Activated CD4-positive, alpha-beta T cell treated with anti-CD3 and anti-CD28 coated beads, Interleukin-2, amount 50 U/mL, for 48 hours (primary cell): ENCODE results near the gene CDH4.

Source experiments
- DNase-seq, 2 experiments: peaks; one replicate each; pipeline ENCODE4 v3.0.0-alpha.2; 2020

CDH4 gene

GRCh38 chr20:61505508-61505907 lies 253.4 kb downstream of the CDH4 start:
- no peak for DNase-seq

GRCh38 chr20:61507778-61508177 lies 255.7 kb downstream of the CDH4 start:
- DNase-seq = no peak

DNA sequence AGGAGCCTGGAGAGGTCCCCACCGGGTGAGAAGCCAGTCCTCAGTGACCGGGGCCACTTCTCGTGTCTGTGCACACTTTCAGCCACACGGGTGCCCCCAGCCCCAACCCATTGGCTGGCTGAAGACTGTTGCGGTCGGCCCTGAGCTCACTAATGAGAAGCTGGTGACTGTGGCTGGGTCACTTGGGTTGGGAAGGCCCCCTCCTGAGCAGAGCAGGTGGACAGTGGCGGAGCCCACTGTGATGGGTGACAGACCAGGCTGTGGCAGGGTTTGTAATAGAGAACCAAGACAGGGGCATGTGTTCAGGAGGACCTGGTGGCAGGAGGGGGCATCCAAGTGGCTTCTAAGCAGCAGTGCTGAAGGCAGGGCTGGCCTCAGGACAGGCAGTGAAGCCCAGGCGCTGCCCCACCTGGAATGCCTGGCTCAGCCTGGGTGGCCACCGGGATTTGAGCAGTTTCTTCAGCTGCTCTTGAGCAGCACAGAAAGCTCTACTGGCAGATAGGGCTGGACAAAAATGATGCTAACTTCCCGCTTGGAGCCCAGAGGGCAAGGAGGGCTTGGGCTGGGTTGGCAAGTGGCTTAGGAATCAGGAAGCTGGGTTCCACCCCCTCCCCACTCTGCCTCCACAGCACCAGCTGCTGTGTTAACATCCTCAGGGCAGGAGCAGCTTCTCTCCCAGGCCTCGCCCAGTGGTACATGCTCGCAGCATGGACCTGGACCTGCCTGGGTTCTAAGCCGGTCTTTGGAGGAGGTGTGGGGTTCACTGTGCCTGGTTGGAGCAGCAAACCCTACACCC lies 256.4 kb downstream of the CDH4 start:
- DNase-seq = no peak

- peak in 1 of 2 experiments; percentile 8 for DNase-seq
These were observed 258.8 kb downstream of the CDH4 start for GRCh38 chr20:61510778-61511330.

- no peak for DNase-seq
These were observed 260.4 kb downstream of the CDH4 start for GRCh38 chr20:61512475-61512874.

- no peak for DNase-seq
These were observed 261.3 kb downstream of the CDH4 start for GRCh38 chr20:61513124-61514017.

GRCh38 chr20:61514018-61514365 lies 261.9 kb downstream of the CDH4 start:
- DNase-seq = no peak

DNA sequence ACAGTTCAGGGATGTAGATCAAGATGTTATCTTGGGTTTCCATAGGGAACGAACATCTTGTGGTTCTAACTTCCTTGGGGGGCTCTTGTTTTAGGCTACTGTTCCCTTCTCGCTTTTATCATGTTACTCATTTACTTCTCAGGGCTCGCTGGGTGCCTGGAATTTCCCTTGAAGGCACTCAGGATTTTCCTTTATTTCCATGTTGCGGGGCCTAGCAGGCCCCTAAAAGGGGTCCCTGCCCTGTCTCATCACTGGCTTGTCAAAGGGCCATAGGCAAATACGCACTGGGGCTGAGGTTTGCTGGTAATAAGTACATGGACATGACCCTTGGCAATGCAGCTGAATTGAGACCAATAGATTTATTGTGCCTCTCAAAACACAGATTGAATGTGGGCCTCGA lies 262.3 kb downstream of the CDH4 start:
- no peak for DNase-seq

- DNase-seq = no peak
These were observed 262.9 kb downstream of the CDH4 start for GRCh38 chr20:61514805-61515505.

- no peak for DNase-seq
These were observed 263.9 kb downstream of the CDH4 start for GRCh38 chr20:61515922-61516321.

DNA sequence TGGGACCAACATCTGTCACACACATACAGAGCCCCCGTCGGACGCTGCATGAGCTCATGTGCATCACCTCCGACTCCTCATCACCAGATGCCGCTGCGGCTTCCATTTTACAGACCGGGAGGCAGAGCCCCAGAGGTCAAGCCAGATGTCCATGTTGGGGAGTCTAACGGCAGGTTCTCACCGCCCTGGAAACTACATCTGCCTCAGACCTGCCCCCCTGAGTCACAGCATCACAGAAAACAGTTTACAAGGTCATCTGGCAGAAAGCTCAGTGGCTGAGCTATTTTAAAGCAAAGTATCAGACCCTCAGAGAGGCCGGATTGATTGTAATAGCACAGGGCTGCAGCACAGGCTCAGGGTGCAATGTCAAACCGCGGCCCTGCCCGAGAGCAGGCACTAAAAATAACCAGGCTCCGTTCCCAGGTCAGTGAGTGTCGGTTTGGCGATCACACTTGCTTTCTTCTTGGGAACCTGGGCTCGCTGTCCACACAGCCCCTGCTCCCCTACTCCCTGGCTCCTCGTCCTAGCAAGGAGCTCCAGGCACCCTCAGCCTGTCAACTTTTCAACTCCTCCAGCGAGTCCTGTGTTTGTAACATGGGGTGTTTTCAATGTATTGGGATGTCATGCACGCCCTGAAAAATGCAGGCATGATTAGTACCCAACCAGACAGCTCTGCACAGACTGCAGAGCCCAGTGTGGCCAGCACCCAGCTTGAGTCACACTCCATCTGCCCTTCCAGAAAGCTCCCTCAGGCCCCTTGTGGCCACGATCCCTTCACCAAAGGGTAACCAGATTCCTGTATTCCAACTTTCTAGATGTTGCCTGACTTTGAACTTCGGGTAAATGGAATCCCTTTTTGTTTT lies 264.5 kb downstream of the CDH4 start:
- DNase-seq = no peak

DNA sequence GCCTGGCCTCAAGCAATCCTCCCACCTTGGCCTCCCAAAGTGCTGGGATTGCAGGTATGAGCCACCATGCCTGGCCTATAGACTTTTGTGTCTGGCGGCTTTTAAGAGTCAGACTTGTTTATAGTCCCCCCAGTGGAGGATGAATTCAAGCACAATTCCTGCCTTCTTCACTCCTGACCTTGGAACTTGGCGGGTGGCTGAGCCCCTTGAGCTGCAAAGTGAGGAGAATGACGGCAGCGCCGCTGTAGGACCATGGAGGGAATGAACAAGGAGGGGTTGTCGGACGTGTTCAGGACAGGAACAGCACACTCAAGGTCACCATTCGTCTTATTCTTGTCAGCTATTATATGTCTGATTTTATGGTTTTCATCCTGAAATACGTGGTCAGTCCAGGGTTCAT lies 265.4 kb downstream of the CDH4 start:
- no peak for DNase-seq

DNA sequence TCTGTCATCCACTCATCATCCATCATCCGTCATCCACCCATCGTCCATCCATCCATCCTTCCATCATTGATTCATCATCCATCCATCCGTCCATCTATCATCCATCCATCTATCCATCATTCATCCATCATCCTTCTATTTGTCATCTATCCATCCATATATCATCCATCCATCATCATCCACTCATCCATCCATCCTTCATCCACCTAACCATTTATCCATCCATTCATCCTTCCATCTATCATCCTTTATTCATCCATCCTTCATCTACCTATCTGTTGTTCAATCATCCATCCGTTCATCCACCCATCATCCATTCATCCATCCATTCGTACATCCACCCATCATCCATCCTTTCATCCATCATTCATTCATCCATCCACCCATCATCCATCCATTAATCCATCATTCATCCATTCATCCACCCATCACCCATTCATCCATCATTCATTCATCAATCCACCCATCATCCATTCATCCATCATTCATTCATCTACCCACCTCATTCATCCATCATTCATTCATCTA lies 266.4 kb downstream of the CDH4 start:
- DNase-seq = no peak

GRCh38 chr20:61519488-61519887 lies 267.4 kb downstream of the CDH4 start:
- no peak for DNase-seq

DNA sequence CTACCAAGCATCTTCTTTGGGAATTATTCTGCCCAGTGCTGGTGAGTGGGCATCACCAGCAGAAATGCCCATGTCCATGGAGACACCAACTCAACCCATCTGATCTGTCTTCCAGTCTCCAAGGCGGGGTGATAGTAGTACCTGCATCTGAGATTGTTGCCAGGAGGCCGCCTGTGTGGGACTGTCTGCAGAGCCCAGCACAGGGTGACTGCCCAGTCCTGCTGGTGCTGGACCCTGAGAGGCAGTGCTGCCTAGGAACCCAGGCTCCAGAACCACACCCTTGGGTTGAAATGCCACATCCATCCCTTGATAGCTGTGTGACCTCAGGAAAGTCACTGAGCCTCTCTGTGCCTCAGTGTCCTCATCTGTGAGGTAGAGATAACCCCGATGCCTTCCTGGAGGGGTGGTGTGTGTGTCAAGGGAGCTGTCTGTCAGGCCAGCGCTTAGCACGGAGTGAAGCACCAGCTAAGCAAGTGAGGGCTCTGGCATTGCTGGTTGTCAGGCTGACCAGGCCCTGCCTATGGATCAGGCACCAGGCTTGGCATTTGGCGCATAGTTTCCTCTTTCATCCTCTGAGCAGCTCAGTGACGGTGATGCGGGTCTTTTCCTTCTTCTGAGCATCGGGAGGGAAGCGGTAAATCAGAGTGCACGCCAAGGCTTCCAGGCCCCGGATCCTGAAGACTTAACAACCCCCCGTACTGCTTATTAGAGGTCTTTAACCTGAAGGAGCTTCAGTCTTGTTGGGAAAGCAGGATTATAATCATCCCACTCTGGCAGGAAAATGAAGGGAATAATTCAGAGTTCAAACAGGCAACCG lies 268.2 kb downstream of the CDH4 start:
- no peak for DNase-seq

DNA sequence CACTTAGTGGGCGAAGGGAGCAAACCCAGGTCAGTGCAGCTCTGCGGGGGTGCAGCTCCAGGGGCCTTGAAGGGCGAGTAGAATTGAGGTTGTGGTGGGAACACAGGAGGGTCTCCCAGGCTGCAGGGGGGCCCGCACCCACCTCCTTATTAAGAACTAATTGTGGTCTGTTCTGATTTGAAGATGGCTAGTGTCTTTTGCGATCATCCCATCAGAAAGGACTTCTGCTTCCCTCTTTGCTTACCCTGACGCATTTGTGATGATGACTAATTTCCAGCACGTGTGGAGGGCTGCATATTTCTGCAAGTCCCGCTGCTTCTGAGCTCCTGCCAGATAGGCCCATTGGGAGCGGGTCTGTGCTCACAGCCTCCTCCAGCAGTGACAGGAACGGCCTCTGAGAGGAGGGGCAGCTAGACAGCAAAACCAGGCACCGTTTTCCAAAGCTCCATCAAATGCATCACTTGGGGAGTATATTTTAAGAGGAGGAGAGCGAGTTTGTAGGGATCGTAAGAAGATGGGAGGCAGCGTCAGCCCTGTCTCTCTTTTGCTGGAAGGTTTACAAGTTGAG lies 268.9 kb downstream of the CDH4 start:
- no peak for DNase-seq

DNA sequence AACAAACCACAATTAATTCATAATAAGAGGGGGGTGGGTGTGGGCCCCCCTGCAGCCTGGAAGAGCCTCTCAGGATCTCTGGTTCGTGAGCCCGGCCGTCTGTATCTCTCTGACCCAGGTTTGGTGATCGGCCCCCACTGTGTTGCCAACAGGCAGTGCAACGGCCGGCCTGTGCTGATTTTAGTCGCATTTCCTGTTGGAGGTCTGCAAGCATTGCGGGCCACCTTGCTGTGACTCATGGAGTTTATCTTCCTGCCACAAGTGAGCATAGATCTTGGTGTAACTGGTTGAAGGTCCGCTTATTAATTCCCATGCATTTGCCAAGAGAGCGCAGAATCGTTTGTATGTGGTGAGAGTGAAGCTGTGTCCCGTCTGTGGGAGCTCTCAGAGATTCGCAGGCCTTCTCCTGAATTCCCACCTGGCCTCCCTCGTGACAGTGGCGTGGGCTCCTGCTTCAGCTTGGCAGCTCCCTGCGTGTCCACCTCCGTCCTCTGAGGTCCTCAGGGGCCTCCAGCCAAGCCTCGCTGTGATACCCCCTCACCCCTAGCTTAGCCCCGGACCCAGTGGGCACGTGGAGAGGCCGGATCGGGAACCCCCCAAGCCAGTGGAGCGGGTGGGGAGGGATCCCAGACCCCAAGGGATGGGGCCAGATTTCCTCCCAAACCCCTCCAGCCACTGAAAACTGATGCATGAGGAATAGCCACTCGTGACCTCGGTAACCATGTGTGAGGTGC lies 269.8 kb downstream of the CDH4 start:
- DNase-seq = no peak

- no peak for DNase-seq
These were observed 270.5 kb downstream of the CDH4 start for GRCh38 chr20:61522498-61523090.

DNA sequence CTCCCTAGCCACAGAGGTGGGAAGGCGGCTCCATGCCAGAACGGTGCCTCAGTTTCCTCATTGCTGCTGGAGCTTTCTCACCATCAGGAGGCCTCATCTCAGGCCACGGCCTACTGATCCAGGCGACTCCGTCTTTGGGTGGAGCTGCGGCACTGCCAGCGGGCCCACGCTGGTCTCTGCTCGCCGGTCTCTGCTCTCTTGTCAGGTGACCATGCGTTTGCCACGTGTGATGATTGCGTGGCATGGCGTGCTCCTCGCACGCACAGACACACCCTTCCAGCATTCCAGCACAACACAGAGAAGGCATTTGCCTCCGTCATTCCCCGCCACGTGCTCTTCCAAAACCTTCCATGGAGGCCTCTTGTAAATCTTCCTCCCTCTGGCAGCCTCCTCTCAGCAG lies 271.1 kb downstream of the CDH4 start:
- no peak for DNase-seq
